ENCODE measurements around the gene DUSP5. TPM values are rescaled to one million over a fixed set of nuclear protein-coding genes. Genes with fewer than 3 reads are reported as not detected.
A peak's percentile ranks its signal among the peaks of the same experiment; 100 is the strongest.

Gene DUSP5
- total and polyA plus RNA-seq, 3 donors from 2014 or later = 42.7 to 57.5 (median 42.8) TPM

- no peak overlapping the region for H3K27ac ChIP-seq
- no peaks in the 10 kb centered on the region for H3K36me3 ChIP-seq (ENCODE audit: low read depth, missing control alignments)
- 58 to 59% methylated on average over 9 of the region's 9 CpGs for WGBS, 2 donors
- H3K9me3 ChIP-seq = no peaks in the 10 kb centered on the region
- no peak overlapping the region for H3K4me3 ChIP-seq
- H3K27me3 ChIP-seq = no peaks in the 10 kb centered on the region
- intact Hi-C loops (cut with DNase I; ENCODE audit: low total_unique reads) = no loop called here
- peak; percentile 60 for DNase-seq
- TF ChIP-seq, protein P1, sequence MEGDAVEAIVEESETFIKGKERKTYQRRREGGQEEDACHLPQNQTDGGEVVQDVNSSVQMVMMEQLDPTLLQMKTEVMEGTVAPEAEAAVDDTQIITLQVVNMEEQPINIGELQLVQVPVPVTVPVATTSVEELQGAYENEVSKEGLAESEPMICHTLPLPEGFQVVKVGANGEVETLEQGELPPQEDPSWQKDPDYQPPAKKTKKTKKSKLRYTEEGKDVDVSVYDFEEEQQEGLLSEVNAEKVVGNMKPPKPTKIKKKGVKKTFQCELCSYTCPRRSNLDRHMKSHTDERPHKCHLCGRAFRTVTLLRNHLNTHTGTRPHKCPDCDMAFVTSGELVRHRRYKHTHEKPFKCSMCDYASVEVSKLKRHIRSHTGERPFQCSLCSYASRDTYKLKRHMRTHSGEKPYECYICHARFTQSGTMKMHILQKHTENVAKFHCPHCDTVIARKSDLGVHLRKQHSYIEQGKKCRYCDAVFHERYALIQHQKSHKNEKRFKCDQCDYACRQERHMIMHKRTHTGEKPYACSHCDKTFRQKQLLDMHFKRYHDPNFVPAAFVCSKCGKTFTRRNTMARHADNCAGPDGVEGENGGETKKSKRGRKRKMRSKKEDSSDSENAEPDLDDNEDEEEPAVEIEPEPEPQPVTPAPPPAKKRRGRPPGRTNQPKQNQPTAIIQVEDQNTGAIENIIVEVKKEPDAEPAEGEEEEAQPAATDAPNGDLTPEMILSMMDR (IDR thresholded peaks at IDR 0.05) = peak in 2 of 3 experiments; percentile 24 to 67
- TF ChIP-seq POLR2A (IDR thresholded peaks at IDR 0.05) = no peak
- no peaks in the 10 kb centered on the region for H3K4me1 ChIP-seq
Observed at GRCh38 chr10:110556969-110557601, 59.4 kb downstream of the DUSP5 start.

DNA sequence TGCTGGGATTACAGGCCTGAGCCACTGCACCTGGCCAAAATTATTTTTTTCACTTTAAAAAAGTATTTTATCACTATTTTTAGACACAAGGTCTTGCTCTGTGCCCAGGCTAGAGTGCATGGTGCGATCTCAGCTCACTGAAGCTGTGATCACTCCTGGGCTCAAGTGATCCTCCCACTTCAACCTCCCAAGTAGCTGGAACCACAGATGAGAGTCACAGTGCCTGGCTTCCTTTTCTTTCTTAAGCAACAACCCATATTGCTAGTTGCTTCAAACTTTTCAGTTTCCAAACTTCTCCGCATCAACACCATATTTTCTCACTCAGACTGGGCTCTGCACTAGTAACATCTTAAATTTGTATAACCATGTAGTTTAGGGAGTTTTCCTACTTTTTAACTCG, 60.3 kb downstream of the DUSP5 start:
- intact Hi-C loops (cut with DNase I; ENCODE audit: low total_unique reads) = no loop called here
- Histone ChIP-seq H3K27me3 (no peaks in the 10 kb centered on the region), H3K4me1 (no peaks in the 10 kb centered on the region), H3K9me3 (no peaks in the 10 kb centered on the region), H3K36me3 (ENCODE audit: low read depth, missing control alignments) (no peaks in the 10 kb centered on the region), H3K27ac (no peak overlapping the region), H3K4me3 (no peak overlapping the region)
- DNase-seq = no peak
- no peak for TF ChIP-seq POLR2A (IDR thresholded peaks at IDR 0.05)
- TF ChIP-seq, protein P1 (IDR thresholded peaks at IDR 0.05) = no peak
- WGBS, 2 donors = 89 to 96% methylated on average over 3 of the region's 3 CpGs

GRCh38 chr10:110560012-110560411, 62.3 kb downstream of the DUSP5 start:
- H3K4me1 ChIP-seq = no peaks in the 10 kb centered on the region
- TF ChIP-seq POLR2A (IDR thresholded peaks at IDR 0.05) = no peak
- TF ChIP-seq, protein P1 (IDR thresholded peaks at IDR 0.05) = no peak
- no peaks in the 10 kb centered on the region for H3K9me3 ChIP-seq
- intact Hi-C loops (cut with DNase I; ENCODE audit: low total_unique reads) = no loop called here
- no peak for DNase-seq
- no peaks in the 10 kb centered on the region for H3K36me3 ChIP-seq (ENCODE audit: low read depth, missing control alignments)
- WGBS, 2 donors = 90 to 97% methylated on average over 8 of the region's 8 CpGs
- H3K4me3 ChIP-seq = no peak overlapping the region
- no peak overlapping the region for H3K27ac ChIP-seq
- no peaks in the 10 kb centered on the region for H3K27me3 ChIP-seq

Other genes with a start within 250 kb of the DUSP5 start
- 10 to 100 TPM; 16.4 to 20.9 TPM for gene SMNDC1, start 193.0 kb upstream of the DUSP5 start, total RNA-seq
- 33.2 TPM for gene SMNDC1, start 193.0 kb upstream of the DUSP5 start, polyA plus RNA-seq (ENCODE audit: insufficient read depth, low read depth, low replicate concordance)
- gene SMC3, start 69.8 kb downstream of the DUSP5 start, total RNA-seq = 10 to 100 TPM; 65.4 to 86.8 TPM
- 28.7 TPM for gene SMC3, start 69.8 kb downstream of the DUSP5 start, polyA plus RNA-seq (ENCODE audit: insufficient read depth, low read depth, low replicate concordance)
- 1 to 10 TPM; 3.1 to 5.3 TPM for gene RBM20, start 146.4 kb downstream of the DUSP5 start, total RNA-seq
- 1.7 TPM for gene RBM20, start 146.4 kb downstream of the DUSP5 start, polyA plus RNA-seq (ENCODE audit: insufficient read depth, low read depth, low replicate concordance)